Stimulated activated naive CD4-positive, alpha-beta T cell (primary cell): ENCODE data around the gene TMEM40.
"Not testable (repeated sequence)": the region's sequence is repeated elsewhere in the genome, so short reads cannot be mapped to it uniquely, and the experiment has no call there.

ENCODE experiments used
- DNase-seq, 6 experiments: peaks; one replicate each; lab custom pipeline; 2025; lab: John Stamatoyannopoulos, UW

TMEM40 gene

GRCh38 chr3:12759097-12759679 is at the start of gene TMEM40:
TMEM40 (minus strand) TSS chr3:12759259; CDS start chr3:12749832, 9,427 bp downstream.
- DNase-seq = no peak

- DNase-seq = no peak
These were observed 49.5 kb upstream of the TMEM40 start for GRCh38 chr3:12808587-12808986.

GRCh38 chr3:12807601-12808359 is 48.7 kb upstream of the TMEM40 start:
- DNase-seq = no peak

- DNase-seq = no peak
These were observed 48.0 kb upstream of the TMEM40 start for GRCh38 chr3:12807066-12807465.

- no peak for DNase-seq
These were observed 44.3 kb upstream of the TMEM40 start for GRCh38 chr3:12803371-12803770.

GRCh38 chr3:12799525-12800440 is 40.7 kb upstream of the TMEM40 start:
- DNase-seq = no peak

GRCh38 chr3:12798559-12799179 is 39.6 kb upstream of the TMEM40 start:
- no peak for DNase-seq

GRCh38 chr3:12797892-12798558 is 39.0 kb upstream of the TMEM40 start:
- no peak for DNase-seq

GRCh38 chr3:12797124-12797891 is 38.2 kb upstream of the TMEM40 start:
- no peak for DNase-seq

GRCh38 chr3:12796171-12797123 is 37.4 kb upstream of the TMEM40 start, which contains the start of gene CAND2:
CAND2 (plus strand) TSS chr3:12796680; CDS start chr3:12796721, 41 bp downstream.
- DNase-seq = peak in 5 of 6 experiments; percentile 3 to 60 (median 42)

GRCh38 chr3:12793701-12794100 is 34.6 kb upstream of the TMEM40 start:
- DNase-seq = no peak

- no peak for DNase-seq
These were observed 32.4 kb upstream of the TMEM40 start for GRCh38 chr3:12791430-12791829.

GRCh38 chr3:12787967-12788690 is 29.1 kb upstream of the TMEM40 start:
- not testable (repeated sequence) for DNase-seq

GRCh38 chr3:12787346-12787745 is 28.3 kb upstream of the TMEM40 start:
- DNase-seq = peak; percentile 17 to 55 (median 36)

GRCh38 chr3:12785096-12785495 is 26.0 kb upstream of the TMEM40 start:
- DNase-seq = no peak

GRCh38 chr3:12782172-12782815 is 23.2 kb upstream of the TMEM40 start:
- no peak for DNase-seq

- DNase-seq = no peak
These were observed 21.7 kb upstream of the TMEM40 start for GRCh38 chr3:12780751-12781150.

GRCh38 chr3:12777171-12777570 is 18.1 kb upstream of the TMEM40 start:
- no peak for DNase-seq
